ENCODE measurements around the gene STK32B.

DNA sequence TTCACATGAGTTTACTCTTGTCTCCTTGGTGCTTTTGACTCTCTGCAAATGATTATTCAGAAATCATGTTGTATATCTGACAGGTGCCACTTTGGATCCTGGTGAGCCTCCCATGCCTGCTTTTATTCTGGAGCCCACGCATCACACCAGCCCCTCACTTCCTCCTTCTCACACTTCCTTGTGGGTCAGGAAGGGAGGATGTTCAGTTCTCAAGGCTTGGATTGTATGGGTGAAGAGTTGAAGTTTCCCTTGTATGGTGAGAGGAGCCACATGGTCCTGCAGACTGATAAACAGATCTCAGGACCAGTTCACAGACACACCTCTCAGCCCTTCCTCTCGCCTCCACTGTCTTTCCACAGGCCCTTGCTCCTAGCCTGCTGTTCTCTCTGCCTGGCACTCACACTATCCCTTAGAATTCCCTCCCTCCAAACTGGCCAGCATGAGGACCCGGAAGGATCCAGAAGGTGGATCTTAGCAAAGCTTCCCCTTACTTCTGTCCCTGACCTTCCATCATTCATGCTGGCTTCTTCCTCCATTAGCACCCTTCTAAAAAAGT lies 92.1 kb downstream of the STK32B start:
- TF ChIP-seq, protein P1, sequence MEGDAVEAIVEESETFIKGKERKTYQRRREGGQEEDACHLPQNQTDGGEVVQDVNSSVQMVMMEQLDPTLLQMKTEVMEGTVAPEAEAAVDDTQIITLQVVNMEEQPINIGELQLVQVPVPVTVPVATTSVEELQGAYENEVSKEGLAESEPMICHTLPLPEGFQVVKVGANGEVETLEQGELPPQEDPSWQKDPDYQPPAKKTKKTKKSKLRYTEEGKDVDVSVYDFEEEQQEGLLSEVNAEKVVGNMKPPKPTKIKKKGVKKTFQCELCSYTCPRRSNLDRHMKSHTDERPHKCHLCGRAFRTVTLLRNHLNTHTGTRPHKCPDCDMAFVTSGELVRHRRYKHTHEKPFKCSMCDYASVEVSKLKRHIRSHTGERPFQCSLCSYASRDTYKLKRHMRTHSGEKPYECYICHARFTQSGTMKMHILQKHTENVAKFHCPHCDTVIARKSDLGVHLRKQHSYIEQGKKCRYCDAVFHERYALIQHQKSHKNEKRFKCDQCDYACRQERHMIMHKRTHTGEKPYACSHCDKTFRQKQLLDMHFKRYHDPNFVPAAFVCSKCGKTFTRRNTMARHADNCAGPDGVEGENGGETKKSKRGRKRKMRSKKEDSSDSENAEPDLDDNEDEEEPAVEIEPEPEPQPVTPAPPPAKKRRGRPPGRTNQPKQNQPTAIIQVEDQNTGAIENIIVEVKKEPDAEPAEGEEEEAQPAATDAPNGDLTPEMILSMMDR (conservative IDR thresholded peaks at IDR 0.05): no peak
- no peak for TF ChIP-seq ZFX (IDR thresholded peaks at IDR 0.05)

All from C4-2B (cell line).